HL-60 (cell line): ENCODE results near the gene GSK3B.

ENCODE experiments used
- DNase-seq, 2 experiments: peaks; one replicate each; pipeline ENCODE4 v3.0.0-alpha.2; 2010 to 2020; ENCODE audit warnings: low read depth in 1 of 2, low spot score in 1 of 2
- H3K27ac ChIP-seq: fragments of 250-450 bp; sonication (Bioruptor Pico); replicated peaks from 2 replicates; pipeline ENCODE4 v1.5.1; 2020; ENCODE audit warnings: mild to moderate bottlenecking, moderate library complexity
- H3K27me3 ChIP-seq: fragments of 250-450 bp; sonication (Bioruptor Pico); 2 replicates; pipeline ENCODE4 v1.5.1; 2021; ENCODE audit warnings: mild to moderate bottlenecking, moderate library complexity; ENCODE audit not compliant: insufficient read depth, poor library complexity, severe bottlenecking
- H3K4me3 ChIP-seq: replicated peaks from 2 replicates; pipeline ENCODE4 v1.5.1; 2011; ENCODE audit warnings: mild to moderate bottlenecking, control low read depth, low read length; ENCODE audit not compliant: insufficient read depth
- GABPA ChIP-seq: IDR thresholded peaks from 2 replicates; pipeline ENCODE4 v1.6.1; 2012; ENCODE audit warnings: low read depth
- POLR2AphosphoS5 ChIP-seq: IDR thresholded peaks from 2 replicates; pipeline ENCODE4 v1.6.1; 2012; ENCODE audit warnings: low read depth
- SPI1 ChIP-seq: IDR thresholded peaks from 2 replicates; pipeline ENCODE4 v1.6.1; 2012; ENCODE audit warnings: low read depth, mild to moderate bottlenecking, borderline replicate concordance
- TF ChIP-seq, protein P1 (sequence below): IDR thresholded peaks from 2 replicates; pipeline ENCODE4 v1.6.1; 2012; ENCODE audit warnings: low read depth; ENCODE audit not compliant: insufficient replicate concordance
- TF ChIP-seq, protein P2 (sequence below): IDR thresholded peaks from one replicate; pipeline ENCODE4 v1.5.1; 2011; ENCODE audit warnings: low read length, control low read depth, inconsistent platforms; ENCODE audit not compliant: insufficient read depth

The GSK3B gene

DNA sequence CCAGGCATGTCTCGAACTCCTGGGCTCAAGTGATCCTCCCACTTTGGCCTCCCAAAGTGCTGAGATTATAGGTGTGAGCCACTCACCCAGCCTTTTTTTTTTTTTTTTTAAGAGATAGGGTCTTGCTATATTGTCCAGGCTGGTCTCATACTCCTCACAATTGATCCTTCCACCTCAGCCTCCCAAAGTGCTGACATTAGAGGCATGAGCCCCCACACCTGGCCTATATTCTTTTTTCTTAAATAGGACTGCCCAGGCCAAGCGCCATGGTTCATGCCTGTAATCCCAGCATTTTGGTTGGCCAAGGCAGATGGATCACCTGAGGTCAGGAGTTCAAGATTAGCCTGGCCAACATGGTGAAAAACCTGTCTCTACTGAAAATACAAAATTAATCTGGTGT lies 299.8 kb downstream of the GSK3B start:
- TF ChIP-seq, protein P1, sequence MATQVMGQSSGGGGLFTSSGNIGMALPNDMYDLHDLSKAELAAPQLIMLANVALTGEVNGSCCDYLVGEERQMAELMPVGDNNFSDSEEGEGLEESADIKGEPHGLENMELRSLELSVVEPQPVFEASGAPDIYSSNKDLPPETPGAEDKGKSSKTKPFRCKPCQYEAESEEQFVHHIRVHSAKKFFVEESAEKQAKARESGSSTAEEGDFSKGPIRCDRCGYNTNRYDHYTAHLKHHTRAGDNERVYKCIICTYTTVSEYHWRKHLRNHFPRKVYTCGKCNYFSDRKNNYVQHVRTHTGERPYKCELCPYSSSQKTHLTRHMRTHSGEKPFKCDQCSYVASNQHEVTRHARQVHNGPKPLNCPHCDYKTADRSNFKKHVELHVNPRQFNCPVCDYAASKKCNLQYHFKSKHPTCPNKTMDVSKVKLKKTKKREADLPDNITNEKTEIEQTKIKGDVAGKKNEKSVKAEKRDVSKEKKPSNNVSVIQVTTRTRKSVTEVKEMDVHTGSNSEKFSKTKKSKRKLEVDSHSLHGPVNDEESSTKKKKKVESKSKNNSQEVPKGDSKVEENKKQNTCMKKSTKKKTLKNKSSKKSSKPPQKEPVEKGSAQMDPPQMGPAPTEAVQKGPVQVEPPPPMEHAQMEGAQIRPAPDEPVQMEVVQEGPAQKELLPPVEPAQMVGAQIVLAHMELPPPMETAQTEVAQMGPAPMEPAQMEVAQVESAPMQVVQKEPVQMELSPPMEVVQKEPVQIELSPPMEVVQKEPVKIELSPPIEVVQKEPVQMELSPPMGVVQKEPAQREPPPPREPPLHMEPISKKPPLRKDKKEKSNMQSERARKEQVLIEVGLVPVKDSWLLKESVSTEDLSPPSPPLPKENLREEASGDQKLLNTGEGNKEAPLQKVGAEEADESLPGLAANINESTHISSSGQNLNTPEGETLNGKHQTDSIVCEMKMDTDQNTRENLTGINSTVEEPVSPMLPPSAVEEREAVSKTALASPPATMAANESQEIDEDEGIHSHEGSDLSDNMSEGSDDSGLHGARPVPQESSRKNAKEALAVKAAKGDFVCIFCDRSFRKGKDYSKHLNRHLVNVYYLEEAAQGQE, result no peak
- TF ChIP-seq, protein P2, sequence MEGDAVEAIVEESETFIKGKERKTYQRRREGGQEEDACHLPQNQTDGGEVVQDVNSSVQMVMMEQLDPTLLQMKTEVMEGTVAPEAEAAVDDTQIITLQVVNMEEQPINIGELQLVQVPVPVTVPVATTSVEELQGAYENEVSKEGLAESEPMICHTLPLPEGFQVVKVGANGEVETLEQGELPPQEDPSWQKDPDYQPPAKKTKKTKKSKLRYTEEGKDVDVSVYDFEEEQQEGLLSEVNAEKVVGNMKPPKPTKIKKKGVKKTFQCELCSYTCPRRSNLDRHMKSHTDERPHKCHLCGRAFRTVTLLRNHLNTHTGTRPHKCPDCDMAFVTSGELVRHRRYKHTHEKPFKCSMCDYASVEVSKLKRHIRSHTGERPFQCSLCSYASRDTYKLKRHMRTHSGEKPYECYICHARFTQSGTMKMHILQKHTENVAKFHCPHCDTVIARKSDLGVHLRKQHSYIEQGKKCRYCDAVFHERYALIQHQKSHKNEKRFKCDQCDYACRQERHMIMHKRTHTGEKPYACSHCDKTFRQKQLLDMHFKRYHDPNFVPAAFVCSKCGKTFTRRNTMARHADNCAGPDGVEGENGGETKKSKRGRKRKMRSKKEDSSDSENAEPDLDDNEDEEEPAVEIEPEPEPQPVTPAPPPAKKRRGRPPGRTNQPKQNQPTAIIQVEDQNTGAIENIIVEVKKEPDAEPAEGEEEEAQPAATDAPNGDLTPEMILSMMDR, result no peak
- TF ChIP-seq POLR2AphosphoS5, result no peak
- no peak for TF ChIP-seq GABPA
- TF ChIP-seq SPI1, result no peak
- no peak overlapping the region for H3K27ac ChIP-seq
- no peaks in the 10 kb centered on the region for H3K27me3 ChIP-seq
- DNase-seq, result no peak
- no peak overlapping the region for H3K4me3 ChIP-seq

DNA sequence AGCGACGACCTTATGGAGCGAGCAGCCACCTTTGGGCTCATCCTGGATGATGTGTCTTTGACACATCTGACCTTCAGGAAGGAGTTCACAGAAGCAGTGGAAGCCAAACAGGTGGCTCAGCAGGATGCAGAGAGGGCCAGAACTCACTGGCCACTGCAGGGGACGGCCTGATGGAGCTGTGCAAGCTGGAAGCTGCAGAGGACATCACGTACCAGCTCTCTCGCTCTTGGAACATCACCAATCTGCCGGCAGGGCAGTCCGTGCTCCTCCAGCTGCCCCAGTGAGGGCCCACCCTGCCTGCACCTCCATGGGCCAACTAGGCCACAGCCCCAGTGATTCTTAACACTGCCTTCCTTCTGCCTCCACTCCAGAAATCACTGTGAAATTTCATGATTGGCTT lies 302.0 kb downstream of the GSK3B start:
- TF ChIP-seq GABPA, result no peak
- TF ChIP-seq, protein P1, result no peak
- TF ChIP-seq POLR2AphosphoS5, result no peak
- TF ChIP-seq, protein P2, result no peak
- no peak for TF ChIP-seq SPI1
- no peak overlapping the region for H3K27ac ChIP-seq
- H3K27me3 ChIP-seq, result no peaks in the 10 kb centered on the region
- DNase-seq, result no peak
- H3K4me3 ChIP-seq, result no peak overlapping the region

DNA sequence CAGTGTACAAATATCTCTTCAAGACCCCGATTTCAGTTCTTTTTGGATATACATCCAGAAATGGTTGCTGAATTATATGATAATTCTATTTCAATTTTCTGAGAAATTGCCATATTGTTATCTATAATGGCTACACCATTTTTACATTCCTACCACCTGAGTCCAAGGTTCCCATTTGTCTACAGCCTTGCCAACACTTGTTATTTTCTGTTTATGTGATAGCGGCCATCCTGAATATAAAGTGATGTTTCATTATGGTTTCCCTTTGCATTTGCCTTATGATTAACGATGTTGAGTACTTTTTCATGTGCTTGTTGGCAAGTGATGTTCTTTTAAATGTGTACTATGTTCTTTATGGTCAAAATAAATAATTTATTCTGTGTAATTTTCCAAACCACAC lies 303.9 kb downstream of the GSK3B start:
- DNase-seq, result no peak
- Histone ChIP-seq H3K4me3 (no peak overlapping the region), H3K27me3 (no peaks in the 10 kb centered on the region), H3K27ac (no peak overlapping the region)
- TF ChIP-seq POLR2AphosphoS5 (no peak), GABPA (no peak), SPI1 (no peak)
- TF ChIP-seq, protein P1, result no peak
- TF ChIP-seq, protein P2, result no peak
